Adrenal gland (tissue), 12 donors: ENCODE measurements around the gene CALD1. TPM values are rescaled to one million over a fixed set of nuclear protein-coding genes. Genes with fewer than 3 reads are reported as not detected.

ENCODE experiments used
- DNase-seq, 7 donors: peaks; one replicate each; pipeline ENCODE4 v3.0.0-alpha.2; 2019 to 2020
- H3K27ac ChIP-seq, 5 donors: fragments of 200-600 bp; sonication (generic) in 4 of 5; 1 replicate in 3 of 5; 2 replicates in 2 of 5; pipeline versions ENCODE4 v1.5.1 to v1.8.0; 2016 to 2020; ENCODE audit warnings: mild to moderate bottlenecking in 1 of 5
- H3K27me3 ChIP-seq: fragments of 200-600 bp; 2 replicates; pipeline ENCODE4 v1.8.0; 2021
- H3K36me3 ChIP-seq, 2 donors: fragments of 200-600 bp; replicated peaks in 1 of 2; 1 replicate in 1 of 2; 2 replicates in 1 of 2; pipeline versions ENCODE4 v1.5.1 to v1.8.0; 2018 to 2022
- H3K4me1 ChIP-seq, 2 donors: fragments of 200-600 bp; replicated peaks in 1 of 2; 1 replicate in 1 of 2; 2 replicates in 1 of 2; pipeline versions ENCODE4 v1.5.1 to v1.8.0; 2018 to 2021
- H3K4me3 ChIP-seq, 4 donors: fragments of 200-600 bp; sonication (generic) in 3 of 4; one replicate each; pipeline ENCODE4 v1.5.1; 2016 to 2018
- H3K9me3 ChIP-seq, 3 donors: fragments of 200-600 bp; sonication (generic) in 1 of 3; replicated peaks in 1 of 3; 1 replicate in 2 of 3; 2 replicates in 1 of 3; pipeline versions ENCODE4 v1.5.1 to v1.8.0; 2016 to 2021
- POLR2A ChIP-seq, 2 donors: fragments of 450-650 bp; IDR thresholded peaks; one replicate each; pipeline ENCODE4 v1.6.1; 2017; ENCODE audit warnings: antibody characterized with exemption in 2 of 2, mild to moderate bottlenecking in 2 of 2, moderate library complexity in 1 of 2
- WGBS, 4 donors: extraction: QIAGEN DNeasy Blood & Tissue Kit in 2 of 4; methylation state at CpG; one replicate each; pipeline versions ENCODE4 v1.1.5 to v1.1.7; 2013 to 2017; 5-methylcytosine and 5-hydroxymethylcytosine counted together
- intact Hi-C, 2 donors: fragments of 100-400 bp; cut with DNase I; formaldehyde crosslinking; loops; one replicate each; pipeline versions ENCODE4 v1.14.1 to v1.15.0; 2022 to 2023
- polyA plus RNA-seq, 3 donors: library from polyadenylated mRNA; stranded (reverse); fragments of 200-250 nt in 2 of 3; fragments of 350-450 nt in 1 of 3; fragmentation: Illumina TruSeq in 1 of 3; extraction: RNeasy Lipid Tissue Mini Kit (QIAGEN cat#74804) in 1 of 3; gene quantifications; one replicate each; pipeline ENCODE4 v1.2.3, GENCODE V29; 2013 to 2014
- total RNA-seq, 9 donors: library from RNA; depleted of rRNA in 4 of 9; stranded (reverse); fragments of >200 nt in 4 of 9; fragments of 120-200 nt in 1 of 9; fragmentation: NEBNext Ultra II Directional in 1 of 9; extraction: Animal tissue kit (Norgen Biotek cat#: 25700) in 1 of 9; gene quantifications; one replicate each; pipeline versions ENCODE4 v1.1.0 to v1.2.4, GENCODE V29; 2013 to 2023
- TF ChIP-seq, protein P1 (sequence below), 6 experiments: fragments of 450-650 bp in 4 of 6; fragments of 200-600 bp in 2 of 6; sonication (generic) in 1 of 6; IDR thresholded peaks; 1 replicate in 5 of 6; 2 replicates in 1 of 6; pipeline versions ENCODE4 v1.5.1 to v1.8.0; 2016 to 2021; ENCODE audit warnings: antibody characterized with exemption in 6 of 6, mild to moderate bottlenecking in 2 of 6, moderate library complexity in 1 of 6
- donor health status: healthy with polysubstance abuse.
- donor health status: Bipolar disorder and iron deficiency.
- donor health status: DM: yes; HTN: yes; CAD: no.
- donor health status: DM: no; HTN: no; CAD: no.
- donor health status: DM: no; HTN: no; CAD: no.
- donor health status: DM: yes; HTN: yes; CAD: no.

CALD1 gene
- total and polyA plus RNA-seq, 12 donors: 67.5 to 258 (median 199) TPM

DNA sequence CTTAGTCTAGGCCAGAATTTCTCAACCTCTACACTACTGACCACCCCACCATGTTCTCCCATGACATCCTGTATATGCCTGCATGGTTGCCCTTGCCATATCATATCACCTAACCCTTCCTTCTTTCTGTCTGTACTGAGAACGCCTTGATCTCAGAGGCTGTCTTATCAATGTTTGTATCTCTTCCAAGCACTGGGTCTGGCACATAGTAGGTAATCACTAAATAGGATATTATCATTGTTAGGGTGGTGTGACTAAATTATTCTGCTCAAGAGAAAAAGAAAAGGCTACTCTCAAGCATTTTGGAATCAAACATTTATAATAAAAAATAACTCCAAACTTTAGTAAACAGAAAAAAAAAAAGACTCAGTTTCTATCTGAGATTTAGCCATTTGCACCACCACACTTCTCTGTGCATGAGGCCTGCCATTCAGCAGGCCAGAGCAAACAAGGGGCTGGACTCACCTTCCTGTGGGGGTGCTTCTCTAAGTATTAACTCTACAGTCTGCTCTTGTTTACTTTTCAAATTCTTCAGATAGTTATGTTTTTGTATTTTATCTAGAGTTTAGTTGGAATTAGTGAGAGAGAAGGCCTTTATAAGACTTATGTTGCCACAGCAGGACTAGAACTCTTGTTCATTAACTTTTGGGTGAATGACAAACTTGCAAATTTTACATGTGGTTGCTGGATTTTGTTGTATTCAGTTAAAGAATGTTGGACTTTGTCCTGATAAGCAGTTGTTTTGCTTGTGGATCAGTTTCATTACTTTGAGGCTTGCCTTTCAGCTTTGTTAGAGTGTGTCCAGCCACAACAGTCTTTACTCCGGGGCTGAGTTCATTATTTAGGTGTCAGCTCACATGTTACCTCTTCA is 212.3 kb downstream of the CALD1 start:
- Histone ChIP-seq H3K27me3 (no peaks in the 10 kb centered on the region), H3K4me1 (peaks cover 0 to 22% of the 10 kb centered on the region in 2 donors), H3K36me3 (no peaks in the 10 kb centered on the region), H3K4me3 (no peak overlapping the region), H3K27ac (peak overlapping the region in 2 of 5 donors; percentile 5 to 53), H3K9me3 (no peaks in the 10 kb centered on the region)
- TF ChIP-seq, protein P1, sequence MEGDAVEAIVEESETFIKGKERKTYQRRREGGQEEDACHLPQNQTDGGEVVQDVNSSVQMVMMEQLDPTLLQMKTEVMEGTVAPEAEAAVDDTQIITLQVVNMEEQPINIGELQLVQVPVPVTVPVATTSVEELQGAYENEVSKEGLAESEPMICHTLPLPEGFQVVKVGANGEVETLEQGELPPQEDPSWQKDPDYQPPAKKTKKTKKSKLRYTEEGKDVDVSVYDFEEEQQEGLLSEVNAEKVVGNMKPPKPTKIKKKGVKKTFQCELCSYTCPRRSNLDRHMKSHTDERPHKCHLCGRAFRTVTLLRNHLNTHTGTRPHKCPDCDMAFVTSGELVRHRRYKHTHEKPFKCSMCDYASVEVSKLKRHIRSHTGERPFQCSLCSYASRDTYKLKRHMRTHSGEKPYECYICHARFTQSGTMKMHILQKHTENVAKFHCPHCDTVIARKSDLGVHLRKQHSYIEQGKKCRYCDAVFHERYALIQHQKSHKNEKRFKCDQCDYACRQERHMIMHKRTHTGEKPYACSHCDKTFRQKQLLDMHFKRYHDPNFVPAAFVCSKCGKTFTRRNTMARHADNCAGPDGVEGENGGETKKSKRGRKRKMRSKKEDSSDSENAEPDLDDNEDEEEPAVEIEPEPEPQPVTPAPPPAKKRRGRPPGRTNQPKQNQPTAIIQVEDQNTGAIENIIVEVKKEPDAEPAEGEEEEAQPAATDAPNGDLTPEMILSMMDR (IDR thresholded peaks at IDR 0.05): no peak
- TF ChIP-seq POLR2A (IDR thresholded peaks at IDR 0.05): no peak
- WGBS, 4 donors: 80 to 91% (median 81%) methylated on average over 2 of the region's 2 CpGs
- no peak for DNase-seq
- intact Hi-C loops: loop anchor here in 1 of 2 donors (10.0 kb wide), 1 partner anchor 173 kb away; no protein-coding TSS in a partner anchor

DNA sequence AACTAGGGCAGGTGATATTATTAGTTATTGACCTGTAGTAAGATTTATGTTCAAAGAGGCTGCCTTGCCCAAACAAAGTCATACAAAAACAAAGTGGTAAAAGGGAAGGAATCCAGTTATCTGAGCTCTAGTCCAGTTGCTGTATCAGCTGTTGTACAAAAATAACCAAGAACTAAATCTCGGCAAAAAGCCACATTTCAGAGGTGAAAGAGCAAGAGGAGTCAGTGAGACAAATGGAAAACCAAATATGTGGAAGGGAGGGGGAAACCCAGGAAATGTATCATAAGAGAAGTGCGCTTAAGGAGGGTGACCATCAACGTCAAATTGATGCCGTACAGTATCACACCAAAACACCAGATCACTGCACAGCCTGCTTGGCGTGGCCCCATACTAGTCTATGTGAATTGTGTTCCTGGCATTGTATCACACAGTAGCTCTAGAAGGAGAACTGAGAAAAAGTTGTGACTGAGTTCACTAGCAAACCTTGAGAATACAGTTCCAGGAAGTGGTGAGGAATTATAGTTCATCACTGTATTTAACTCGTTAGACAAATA is 213.3 kb downstream of the CALD1 start:
- no peaks in the 10 kb centered on the region for H3K9me3 ChIP-seq
- peak overlapping the region in 1 of 5 donors; percentile 72 for H3K27ac ChIP-seq
- no peaks in the 10 kb centered on the region for H3K27me3 ChIP-seq
- H3K4me1 ChIP-seq: peaks cover 0 to 15% of the 10 kb centered on the region in 2 donors
- H3K36me3 ChIP-seq: no peaks in the 10 kb centered on the region
- DNase-seq: no peak
- intact Hi-C loops: loop anchor here in 1 of 2 donors (10.0 kb wide), 1 partner anchor 172 kb away; no protein-coding TSS in a partner anchor
- 69 to 81% (median 75%) methylated on average over 6 of the region's 6 CpGs for WGBS, 4 donors
- H3K4me3 ChIP-seq: no peak overlapping the region
- TF ChIP-seq POLR2A (IDR thresholded peaks at IDR 0.05): no peak
- TF ChIP-seq, protein P1 (IDR thresholded peaks at IDR 0.05): no peak

GRCh38 chr7:134993877-134994456 is 214.5 kb downstream of the CALD1 start:
- 94 to 100% (median 97%) methylated on average over 2 of the region's 2 CpGs for WGBS, 4 donors
- peaks cover 0 to 10% of the 10 kb centered on the region in 2 donors for H3K4me1 ChIP-seq

More at GRCh38 chr7:134993877-134994456, 214.5 kb downstream of the CALD1 start:
- intact Hi-C loops: loop anchor here in 1 of 2 donors (10.0 kb wide), 1 partner anchor 171 kb away; no protein-coding TSS in a partner anchor
- Histone ChIP-seq H3K4me3 (no peak overlapping the region), H3K27me3 (no peaks in the 10 kb centered on the region), H3K27ac (no peak overlapping the region), H3K9me3 (no peaks in the 10 kb centered on the region), H3K36me3 (no peaks in the 10 kb centered on the region)
- no peak for DNase-seq
- TF ChIP-seq, protein P1 (IDR thresholded peaks at IDR 0.05): no peak
- no peak for TF ChIP-seq POLR2A (IDR thresholded peaks at IDR 0.05)
